Measurements from ENCODE around the gene PPP1R2. TPM values are rescaled to one million over a fixed set of nuclear protein-coding genes. Genes with fewer than 3 reads are reported as not detected.
"Not testable (repeated sequence)": the region's sequence is repeated elsewhere in the genome, so short reads cannot be mapped to it uniquely, and the experiment has no call there.

PPP1R2 gene
- total RNA-seq, 1 donor = 203 TPM

- H3K27ac ChIP-seq (ENCODE audit: low read depth, low read length) = no peak overlapping the region
- H3K4me1 ChIP-seq (ENCODE audit: insufficient read depth, low read length) = no peaks in the 10 kb centered on the region
- TF ChIP-seq, protein P1, sequence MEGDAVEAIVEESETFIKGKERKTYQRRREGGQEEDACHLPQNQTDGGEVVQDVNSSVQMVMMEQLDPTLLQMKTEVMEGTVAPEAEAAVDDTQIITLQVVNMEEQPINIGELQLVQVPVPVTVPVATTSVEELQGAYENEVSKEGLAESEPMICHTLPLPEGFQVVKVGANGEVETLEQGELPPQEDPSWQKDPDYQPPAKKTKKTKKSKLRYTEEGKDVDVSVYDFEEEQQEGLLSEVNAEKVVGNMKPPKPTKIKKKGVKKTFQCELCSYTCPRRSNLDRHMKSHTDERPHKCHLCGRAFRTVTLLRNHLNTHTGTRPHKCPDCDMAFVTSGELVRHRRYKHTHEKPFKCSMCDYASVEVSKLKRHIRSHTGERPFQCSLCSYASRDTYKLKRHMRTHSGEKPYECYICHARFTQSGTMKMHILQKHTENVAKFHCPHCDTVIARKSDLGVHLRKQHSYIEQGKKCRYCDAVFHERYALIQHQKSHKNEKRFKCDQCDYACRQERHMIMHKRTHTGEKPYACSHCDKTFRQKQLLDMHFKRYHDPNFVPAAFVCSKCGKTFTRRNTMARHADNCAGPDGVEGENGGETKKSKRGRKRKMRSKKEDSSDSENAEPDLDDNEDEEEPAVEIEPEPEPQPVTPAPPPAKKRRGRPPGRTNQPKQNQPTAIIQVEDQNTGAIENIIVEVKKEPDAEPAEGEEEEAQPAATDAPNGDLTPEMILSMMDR (IDR thresholded peaks at IDR 0.05; ENCODE audit: extremely low read depth, low read depth, low read length) = no peak
- H3K27me3 ChIP-seq (ENCODE audit: insufficient read depth, low read length) = no peaks in the 10 kb centered on the region
- no peaks in the 10 kb centered on the region for H3K79me2 ChIP-seq (ENCODE audit: insufficient read depth, low read length)
- no peaks in the 10 kb centered on the region for H4K20me1 ChIP-seq (ENCODE audit: insufficient read depth, low read length)
- DNase-seq (ENCODE audit: insufficient read length, low spot score, missing footprints) = no peak
- H2AFZ ChIP-seq (ENCODE audit: low read length) = no peak overlapping the region
- peaks cover 8% of the 10 kb centered on the region for H3K36me3 ChIP-seq (ENCODE audit: insufficient read depth, low read length)
- H3K9me3 ChIP-seq (ENCODE audit: low read depth, low read length) = no peaks in the 10 kb centered on the region
- H3K4me3 ChIP-seq (ENCODE audit: insufficient read depth, low read length) = no peak overlapping the region
- H3K4me2 ChIP-seq (ENCODE audit: insufficient read depth, low read length) = no peak overlapping the region
Observed at GRCh38 chr3:195512798-195513345, 30.3 kb downstream of the PPP1R2 start.

DNA sequence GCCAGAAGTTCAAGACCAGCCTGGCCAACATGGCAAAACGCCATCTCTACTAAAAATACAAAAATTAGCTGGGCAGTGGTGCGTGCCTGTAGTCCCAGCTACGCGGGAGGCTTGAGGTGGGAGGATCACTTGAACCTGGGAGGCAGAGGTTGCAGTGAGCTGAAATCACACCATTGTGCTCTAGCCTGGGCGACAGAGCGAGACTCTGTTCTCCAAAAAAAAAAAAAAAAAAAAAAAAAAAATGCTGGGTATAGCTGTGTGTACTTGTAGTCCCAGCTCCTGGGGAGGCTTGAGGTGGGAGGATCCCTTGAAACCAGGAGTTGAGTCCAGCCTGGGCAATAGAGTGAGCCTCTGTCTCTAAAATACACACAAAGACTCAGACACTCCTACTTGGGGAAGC lies 32.0 kb downstream of the PPP1R2 start:
- no peak overlapping the region for H3K4me2 ChIP-seq (ENCODE audit: insufficient read depth, low read length)
- H3K79me2 ChIP-seq (ENCODE audit: insufficient read depth, low read length) = no peaks in the 10 kb centered on the region
- no peaks in the 10 kb centered on the region for H3K27me3 ChIP-seq (ENCODE audit: insufficient read depth, low read length)
- peaks cover 8% of the 10 kb centered on the region for H3K36me3 ChIP-seq (ENCODE audit: insufficient read depth, low read length)
- no peaks in the 10 kb centered on the region for H3K4me1 ChIP-seq (ENCODE audit: insufficient read depth, low read length)
- H3K9me3 ChIP-seq (ENCODE audit: low read depth, low read length) = no peaks in the 10 kb centered on the region
- no peak overlapping the region for H2AFZ ChIP-seq (ENCODE audit: low read length)
- TF ChIP-seq, protein P1 (IDR thresholded peaks at IDR 0.05; ENCODE audit: extremely low read depth, low read depth, low read length) = no peak
- no peak overlapping the region for H3K27ac ChIP-seq (ENCODE audit: low read depth, low read length)
- no peaks in the 10 kb centered on the region for H4K20me1 ChIP-seq (ENCODE audit: insufficient read depth, low read length)
- H3K4me3 ChIP-seq (ENCODE audit: insufficient read depth, low read length) = no peak overlapping the region
- no peak for DNase-seq (ENCODE audit: insufficient read length, low spot score, missing footprints)

- Histone ChIP-seq H3K4me2 (ENCODE audit: insufficient read depth, low read length) (no peak overlapping the region), H3K27ac (ENCODE audit: low read depth, low read length) (no peak overlapping the region), H3K9me3 (ENCODE audit: low read depth, low read length) (no peaks in the 10 kb centered on the region), H3K27me3 (ENCODE audit: insufficient read depth, low read length) (no peaks in the 10 kb centered on the region), H2AFZ (ENCODE audit: low read length) (no peak overlapping the region), H3K4me1 (ENCODE audit: insufficient read depth, low read length) (no peaks in the 10 kb centered on the region), H4K20me1 (ENCODE audit: insufficient read depth, low read length) (no peaks in the 10 kb centered on the region), H3K36me3 (ENCODE audit: insufficient read depth, low read length) (no peaks in the 10 kb centered on the region), H3K79me2 (ENCODE audit: insufficient read depth, low read length) (no peaks in the 10 kb centered on the region), H3K4me3 (ENCODE audit: insufficient read depth, low read length) (no peak overlapping the region)
- DNase-seq (ENCODE audit: insufficient read length, low spot score, missing footprints) = no peak
- TF ChIP-seq, protein P1 (IDR thresholded peaks at IDR 0.05; ENCODE audit: extremely low read depth, low read depth, low read length) = no peak
Observed at GRCh38 chr3:195508185-195508584, 34.9 kb downstream of the PPP1R2 start.

DNA sequence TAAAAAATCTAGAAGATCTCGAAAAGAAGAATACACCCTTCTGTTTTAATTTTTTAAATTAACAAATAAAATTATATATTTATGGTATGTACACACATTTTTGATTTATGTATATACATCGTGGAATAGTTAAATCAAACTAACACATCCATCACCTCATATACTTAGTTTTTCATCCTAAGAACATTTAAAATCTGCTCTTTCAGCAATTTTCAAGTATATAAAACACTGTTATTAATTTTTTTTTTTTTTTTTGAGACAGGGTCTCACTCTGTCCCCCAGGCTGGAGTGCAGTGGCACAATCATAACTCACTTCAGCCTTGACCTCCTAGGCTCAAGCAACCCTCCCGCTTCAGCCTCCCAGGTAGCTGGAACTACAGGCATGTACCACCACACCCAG lies 67.5 kb downstream of the PPP1R2 start:
- Histone ChIP-seq H3K27ac (ENCODE audit: low read depth, low read length) (no peak overlapping the region), H2AFZ (ENCODE audit: low read length) (no peak overlapping the region), H3K36me3 (ENCODE audit: insufficient read depth, low read length) (no peaks in the 10 kb centered on the region), H3K4me3 (ENCODE audit: insufficient read depth, low read length) (no peak overlapping the region), H3K79me2 (ENCODE audit: insufficient read depth, low read length) (no peaks in the 10 kb centered on the region), H3K9me3 (ENCODE audit: low read depth, low read length) (no peaks in the 10 kb centered on the region), H4K20me1 (ENCODE audit: insufficient read depth, low read length) (no peaks in the 10 kb centered on the region), H3K4me1 (ENCODE audit: insufficient read depth, low read length) (no peaks in the 10 kb centered on the region), H3K4me2 (ENCODE audit: insufficient read depth, low read length) (no peak overlapping the region), H3K27me3 (ENCODE audit: insufficient read depth, low read length) (peaks cover 9% of the 10 kb centered on the region)
- TF ChIP-seq, protein P1 (IDR thresholded peaks at IDR 0.05; ENCODE audit: extremely low read depth, low read depth, low read length) = no peak
- DNase-seq (ENCODE audit: insufficient read length, low spot score, missing footprints) = no peak

DNA sequence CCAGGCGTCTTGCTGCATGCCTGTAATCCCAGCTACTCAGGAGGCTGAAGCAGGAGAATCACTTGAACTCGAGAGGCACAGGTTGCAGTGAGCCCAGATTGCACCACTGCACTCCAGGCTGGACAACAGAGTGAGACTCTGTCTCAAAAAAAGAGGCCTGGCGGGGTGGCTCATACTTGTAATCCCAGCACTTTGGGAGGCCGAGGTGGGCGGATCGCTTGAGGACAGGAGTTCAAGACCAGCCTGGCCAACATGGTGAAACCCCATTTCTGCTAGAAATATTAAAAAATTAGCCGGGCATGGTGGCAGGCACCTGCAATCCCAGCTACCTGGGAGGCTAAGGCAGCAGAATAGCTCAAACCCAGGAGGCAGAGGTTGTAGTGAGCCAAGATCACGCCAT lies 68.0 kb downstream of the PPP1R2 start:
- H3K27ac ChIP-seq (ENCODE audit: low read depth, low read length); H3K4me1 ChIP-seq (ENCODE audit: insufficient read depth, low read length); H3K9me3 ChIP-seq (ENCODE audit: low read depth, low read length); H3K27me3 ChIP-seq (ENCODE audit: insufficient read depth, low read length); H4K20me1 ChIP-seq (ENCODE audit: insufficient read depth, low read length); H2AFZ ChIP-seq (ENCODE audit: low read length); DNase-seq (ENCODE audit: insufficient read length, low spot score, missing footprints); H3K4me2 ChIP-seq (ENCODE audit: insufficient read depth, low read length); H3K4me3 ChIP-seq (ENCODE audit: insufficient read depth, low read length); H3K36me3 ChIP-seq (ENCODE audit: insufficient read depth, low read length); H3K79me2 ChIP-seq (ENCODE audit: insufficient read depth, low read length): not testable (repeated sequence)
